HG02840 (cell line): Measurements from ENCODE around the gene ACAN.

Source experiments
- ATAC-seq: cut with Tn5 transposase; IDR thresholded peaks from one replicate; pipeline ENCODE4 v1.9.1; 2021; ENCODE audit warnings: mild to moderate bottlenecking, moderate library complexity, moderate number of reproducible peaks; ENCODE audit not compliant: unreplicated experiment, low FRiP score

ACAN gene

GRCh38 chr15:88800026-88800425, 3.2 kb upstream of the ACAN start:
- no peak for ATAC-seq

GRCh38 chr15:88800738-88801137, 2.5 kb upstream of the ACAN start:
- ATAC-seq, result no peak

- no peak for ATAC-seq
These were observed 816 bp upstream of the ACAN start for GRCh38 chr15:88802250-88802990.

- ATAC-seq, result no peak
These were observed 320 bp upstream of the ACAN start for GRCh38 chr15:88802991-88803240.

- ATAC-seq, result no peak
These were observed 648 bp downstream of the ACAN start for GRCh38 chr15:88803920-88804247.

GRCh38 chr15:88804257-88804656, 1.0 kb downstream of the ACAN start:
- ATAC-seq, result no peak

- no peak for ATAC-seq
These were observed 2.0 kb downstream of the ACAN start for GRCh38 chr15:88805031-88805780.

- ATAC-seq, result no peak
These were observed 7.2 kb downstream of the ACAN start for GRCh38 chr15:88810446-88810845.

GRCh38 chr15:88812133-88812532, 8.9 kb downstream of the ACAN start:
- ATAC-seq, result no peak

GRCh38 chr15:88813960-88814359, 10.7 kb downstream of the ACAN start:
- no peak for ATAC-seq

GRCh38 chr15:88814393-88814792, 11.2 kb downstream of the ACAN start:
- ATAC-seq, result no peak

GRCh38 chr15:88818920-88819319, 15.7 kb downstream of the ACAN start:
- ATAC-seq, result no peak

- ATAC-seq, result no peak
These were observed 18.8 kb downstream of the ACAN start for GRCh38 chr15:88821993-88822392.

GRCh38 chr15:88828791-88829190, 25.6 kb downstream of the ACAN start:
- no peak for ATAC-seq

- ATAC-seq, result no peak
These were observed 26.8 kb downstream of the ACAN start for GRCh38 chr15:88830016-88830415.

GRCh38 chr15:88832820-88833730, 29.8 kb downstream of the ACAN start:
- ATAC-seq, result no peak

- no peak for ATAC-seq
These were observed 30.5 kb downstream of the ACAN start for GRCh38 chr15:88833731-88834100.

- ATAC-seq, result no peak
These were observed 31.1 kb downstream of the ACAN start for GRCh38 chr15:88834211-88834812.

- no peak for ATAC-seq
These were observed 31.9 kb downstream of the ACAN start for GRCh38 chr15:88835119-88835518.

GRCh38 chr15:88835646-88836045, 32.4 kb downstream of the ACAN start:
- ATAC-seq, result no peak

GRCh38 chr15:88838667-88839066, 35.4 kb downstream of the ACAN start:
- no peak for ATAC-seq
